ENCODE measurements around the gene NES. TPM values are rescaled to one million over a fixed set of nuclear protein-coding genes. Genes with fewer than 3 reads are reported as not detected.

The NES gene
- total and polyA plus RNA-seq, 2 donors = 3.3 to 3.7 TPM

DNA sequence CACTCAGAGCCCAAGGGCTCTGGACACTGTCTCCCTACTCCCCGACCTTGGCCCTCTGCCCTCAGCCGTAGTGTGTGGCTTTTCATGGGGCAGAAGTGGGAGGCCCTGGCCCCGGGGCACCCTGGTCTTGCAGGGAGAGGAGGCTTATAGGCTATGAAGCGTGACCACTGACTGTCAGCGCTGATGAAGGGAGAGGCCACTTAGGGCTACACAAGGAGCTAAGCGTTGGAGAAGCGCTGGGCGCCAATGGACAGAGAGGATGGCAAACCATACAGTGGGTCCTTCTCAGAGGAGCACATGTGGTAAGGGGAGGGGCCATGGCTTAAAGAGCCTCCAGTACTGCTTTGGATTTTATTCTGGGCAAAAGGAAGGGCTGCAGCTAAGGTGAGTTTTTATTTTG is 20.3 kb upstream of the NES start:
- H3K4me1 ChIP-seq (ENCODE audit: control insufficient read depth in 2 of 2, insufficient read depth in 2 of 2, low read length in 2 of 2) = peaks cover 4 to 34% of the 10 kb centered on the region in 2 donors
- H3K27me3 ChIP-seq (ENCODE audit: control insufficient read depth in 2 of 2, insufficient read depth in 1 of 2, low read length in 1 of 2) = peaks cover 6 to 60% of the 10 kb centered on the region in 2 donors

DNA sequence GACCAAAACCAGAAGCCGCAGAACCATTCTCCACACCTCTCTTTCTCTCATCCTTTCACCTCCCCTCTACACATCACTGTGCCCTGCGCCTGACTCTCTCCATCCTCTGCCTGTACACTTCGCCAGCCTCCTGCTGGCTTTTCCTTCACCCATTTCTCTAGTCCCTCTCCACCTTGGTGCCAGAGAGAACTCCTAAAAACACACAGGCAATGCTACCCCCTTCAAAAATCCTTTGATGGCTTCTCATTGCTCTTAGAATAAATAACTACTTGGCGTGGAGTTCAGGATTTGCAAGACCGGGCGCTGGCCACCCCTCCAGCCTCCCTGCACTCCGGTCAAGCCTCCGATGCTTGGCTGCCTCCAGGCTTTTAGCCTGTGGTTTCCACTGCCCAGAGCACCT is 19.5 kb upstream of the NES start:
- no peak for DNase-seq (ENCODE audit: low read depth in 6 of 9, low spot score in 9 of 9)
- Histone ChIP-seq H3K9me3 (ENCODE audit: control insufficient read depth in 2 of 2, insufficient read depth in 1 of 2, low read length in 1 of 2) (no peaks in the 10 kb centered on the region), H3K4me3 (ENCODE audit: low read length in 2 of 2) (no peak overlapping the region), H3K36me3 (ENCODE audit: control insufficient read depth in 2 of 2, insufficient read depth in 2 of 2, low read length in 1 of 2) (no peaks in the 10 kb centered on the region), H3K27me3 (ENCODE audit: control insufficient read depth in 2 of 2, insufficient read depth in 1 of 2, low read length in 1 of 2) (peaks cover 9 to 64% of the 10 kb centered on the region in 2 donors), H3K27ac (ENCODE audit: low read depth in 1 of 2, low read length in 1 of 2) (no peak overlapping the region), H3K4me1 (ENCODE audit: control insufficient read depth in 2 of 2, insufficient read depth in 2 of 2, low read length in 2 of 2) (peaks cover 4 to 41% of the 10 kb centered on the region in 2 donors)
- 96% methylated on average over 8 of the region's 8 CpGs for WGBS

More for the DNA sequence above, 20.3 kb upstream of the NES start:
- WGBS = 91% methylated on average over 8 of the region's 8 CpGs
- no peak for DNase-seq (ENCODE audit: low read depth in 6 of 9, low spot score in 9 of 9)
- H3K36me3 ChIP-seq (ENCODE audit: control insufficient read depth in 2 of 2, insufficient read depth in 2 of 2, low read length in 1 of 2) = no peaks in the 10 kb centered on the region
- no peaks in the 10 kb centered on the region for H3K9me3 ChIP-seq (ENCODE audit: control insufficient read depth in 2 of 2, insufficient read depth in 1 of 2, low read length in 1 of 2)
- no peak overlapping the region for H3K4me3 ChIP-seq (ENCODE audit: low read length in 2 of 2)
- no peak overlapping the region for H3K27ac ChIP-seq (ENCODE audit: low read depth in 1 of 2, low read length in 1 of 2)

DNA sequence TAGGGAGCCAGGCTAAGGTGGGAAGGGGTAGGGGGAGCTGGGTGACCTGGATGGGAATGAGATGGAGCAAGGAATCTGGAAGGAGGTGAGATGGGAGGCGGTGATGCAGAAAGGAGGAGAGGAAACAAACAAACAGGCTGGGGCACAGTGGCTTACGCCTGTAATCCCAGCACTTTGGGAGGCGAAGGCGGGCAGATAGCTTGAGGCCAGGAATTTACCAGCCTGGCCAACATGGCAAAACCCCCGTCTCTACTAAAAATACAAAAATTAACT is 17.4 kb upstream of the NES start:
- no peak for DNase-seq (ENCODE audit: low read depth in 6 of 9, low spot score in 9 of 9)
- Histone ChIP-seq H3K27me3 (ENCODE audit: control insufficient read depth in 2 of 2, insufficient read depth in 1 of 2, low read length in 1 of 2) (peaks cover 21 to 73% of the 10 kb centered on the region in 2 donors), H3K36me3 (ENCODE audit: control insufficient read depth in 2 of 2, insufficient read depth in 2 of 2, low read length in 1 of 2) (no peaks in the 10 kb centered on the region), H3K9me3 (ENCODE audit: control insufficient read depth in 2 of 2, insufficient read depth in 1 of 2, low read length in 1 of 2) (no peaks in the 10 kb centered on the region), H3K4me3 (ENCODE audit: low read length in 2 of 2) (no peak overlapping the region), H3K4me1 (ENCODE audit: control insufficient read depth in 2 of 2, insufficient read depth in 2 of 2, low read length in 2 of 2) (peaks cover 5 to 35% of the 10 kb centered on the region in 2 donors), H3K27ac (ENCODE audit: low read depth in 1 of 2, low read length in 1 of 2) (no peak overlapping the region)
- 97% methylated on average over 5 of the region's 5 CpGs for WGBS

- WGBS = 92% methylated on average over 12 of the region's 12 CpGs
- H3K27ac ChIP-seq (ENCODE audit: low read depth in 1 of 2, low read length in 1 of 2) = peak overlapping the region in 1 of 2 donors; percentile 78
- H3K27me3 ChIP-seq (ENCODE audit: control insufficient read depth in 2 of 2, insufficient read depth in 1 of 2, low read length in 1 of 2) = peaks cover 21 to 75% of the 10 kb centered on the region in 2 donors
- H3K9me3 ChIP-seq (ENCODE audit: control insufficient read depth in 2 of 2, insufficient read depth in 1 of 2, low read length in 1 of 2) = no peaks in the 10 kb centered on the region
- H3K4me1 ChIP-seq (ENCODE audit: control insufficient read depth in 2 of 2, insufficient read depth in 2 of 2, low read length in 2 of 2) = peaks cover 8 to 41% of the 10 kb centered on the region in 2 donors
- DNase-seq (ENCODE audit: low read depth in 6 of 9, low spot score in 9 of 9) = no peak
- H3K36me3 ChIP-seq (ENCODE audit: control insufficient read depth in 2 of 2, insufficient read depth in 2 of 2, low read length in 1 of 2) = no peaks in the 10 kb centered on the region
- no peak overlapping the region for H3K4me3 ChIP-seq (ENCODE audit: low read length in 2 of 2)
These were observed 16.9 kb upstream of the NES start for GRCh38 chr1:156693848-156694689.

DNA sequence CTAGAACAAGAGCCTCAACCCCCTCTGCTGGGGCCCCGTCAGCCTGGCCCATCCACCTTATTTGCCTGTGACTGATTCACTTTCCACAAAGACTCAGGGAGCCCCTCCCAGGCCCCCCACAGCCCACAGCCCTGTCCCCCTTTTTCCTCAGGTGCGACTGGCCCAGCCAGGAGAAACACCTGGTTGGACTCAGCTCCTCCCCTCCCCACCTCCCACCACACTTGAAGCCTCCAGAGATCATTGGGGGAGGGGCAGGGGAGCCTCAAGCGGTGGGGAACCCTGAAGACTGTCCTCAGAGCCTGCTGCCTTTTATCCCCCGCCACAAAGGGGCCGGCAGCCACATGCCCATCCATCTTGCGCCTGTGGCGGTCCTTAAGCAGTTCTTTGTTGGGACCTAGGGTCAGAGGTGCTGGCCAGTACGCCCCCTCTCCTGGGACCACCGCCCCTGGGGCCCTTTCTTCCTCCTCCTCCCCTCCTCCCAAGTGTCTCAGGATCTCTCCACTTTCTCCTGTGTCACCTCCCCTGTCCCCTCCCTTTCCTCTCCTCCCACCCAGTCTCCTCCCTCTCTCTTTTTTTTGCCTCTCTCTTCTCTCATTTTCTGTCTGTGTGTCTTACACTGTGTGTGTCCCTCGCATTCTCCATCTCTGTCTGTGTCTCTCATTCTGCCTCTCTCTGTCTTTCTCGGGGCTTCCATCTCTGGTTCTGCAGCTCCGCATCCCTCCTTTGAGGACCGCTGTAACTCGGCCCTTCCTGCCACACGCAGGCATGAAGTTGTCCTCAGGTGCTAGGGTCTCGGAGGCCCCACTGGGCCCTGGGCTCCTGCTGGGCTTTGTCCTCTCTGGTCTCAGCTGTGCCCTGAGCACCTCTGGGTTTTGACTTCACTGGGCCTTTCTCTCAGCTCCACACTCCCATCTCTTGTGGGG is 16.0 kb upstream of the NES start:
- peak overlapping the region in 1 of 2 donors; percentile 78 for H3K27ac ChIP-seq (ENCODE audit: low read depth in 1 of 2, low read length in 1 of 2)
- H3K4me3 ChIP-seq (ENCODE audit: low read length in 2 of 2) = no peak overlapping the region
- peak in 1 of 9 donors; percentile 64 for DNase-seq (ENCODE audit: low read depth in 6 of 9, low spot score in 9 of 9)
- H3K4me1 ChIP-seq (ENCODE audit: control insufficient read depth in 2 of 2, insufficient read depth in 2 of 2, low read length in 2 of 2) = peaks cover 8 to 44% of the 10 kb centered on the region in 2 donors
- no peaks in the 10 kb centered on the region for H3K36me3 ChIP-seq (ENCODE audit: control insufficient read depth in 2 of 2, insufficient read depth in 2 of 2, low read length in 1 of 2)
- no peaks in the 10 kb centered on the region for H3K9me3 ChIP-seq (ENCODE audit: control insufficient read depth in 2 of 2, insufficient read depth in 1 of 2, low read length in 1 of 2)
- WGBS = 40% methylated on average over 16 of the region's 16 CpGs
- peaks cover 21 to 79% of the 10 kb centered on the region in 2 donors for H3K27me3 ChIP-seq (ENCODE audit: control insufficient read depth in 2 of 2, insufficient read depth in 1 of 2, low read length in 1 of 2)

DNA sequence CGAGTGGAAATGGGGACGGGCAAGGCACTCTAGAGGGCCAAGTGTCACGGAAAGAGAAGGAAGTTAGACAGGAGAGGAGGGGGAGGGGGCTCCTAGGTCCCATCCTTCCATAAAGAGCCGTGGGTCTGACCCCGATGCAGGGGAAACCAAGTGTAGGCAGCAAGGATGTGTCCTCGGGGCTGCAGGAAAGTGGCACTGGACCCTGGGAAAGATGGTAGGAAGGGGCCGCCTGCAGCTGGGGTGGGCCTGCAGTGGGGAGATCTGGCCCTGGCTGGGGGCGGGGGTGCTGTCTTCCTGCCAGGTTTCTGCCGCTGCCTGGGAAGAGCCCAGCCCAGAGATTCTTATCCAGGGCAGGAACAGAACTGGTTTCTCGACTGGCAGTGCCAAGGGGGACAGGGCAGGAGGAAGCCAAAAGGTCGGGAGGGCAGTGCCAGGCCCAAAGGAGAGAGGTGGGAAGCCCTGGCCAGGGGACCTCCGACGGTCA is 15.3 kb upstream of the NES start:
- peaks cover 8 to 44% of the 10 kb centered on the region in 2 donors for H3K4me1 ChIP-seq (ENCODE audit: control insufficient read depth in 2 of 2, insufficient read depth in 2 of 2, low read length in 2 of 2)
- WGBS = 5% methylated on average over 13 of the region's 13 CpGs
- peaks cover 21 to 77% of the 10 kb centered on the region in 2 donors for H3K27me3 ChIP-seq (ENCODE audit: control insufficient read depth in 2 of 2, insufficient read depth in 1 of 2, low read length in 1 of 2)
- H3K36me3 ChIP-seq (ENCODE audit: control insufficient read depth in 2 of 2, insufficient read depth in 2 of 2, low read length in 1 of 2) = no peaks in the 10 kb centered on the region
- no peak overlapping the region for H3K4me3 ChIP-seq (ENCODE audit: low read length in 2 of 2)
- H3K9me3 ChIP-seq (ENCODE audit: control insufficient read depth in 2 of 2, insufficient read depth in 1 of 2, low read length in 1 of 2) = no peaks in the 10 kb centered on the region
- H3K27ac ChIP-seq (ENCODE audit: low read depth in 1 of 2, low read length in 1 of 2) = peak overlapping the region; percentile 21 to 60
- no peak for DNase-seq (ENCODE audit: low read depth in 6 of 9, low spot score in 9 of 9)

DNA sequence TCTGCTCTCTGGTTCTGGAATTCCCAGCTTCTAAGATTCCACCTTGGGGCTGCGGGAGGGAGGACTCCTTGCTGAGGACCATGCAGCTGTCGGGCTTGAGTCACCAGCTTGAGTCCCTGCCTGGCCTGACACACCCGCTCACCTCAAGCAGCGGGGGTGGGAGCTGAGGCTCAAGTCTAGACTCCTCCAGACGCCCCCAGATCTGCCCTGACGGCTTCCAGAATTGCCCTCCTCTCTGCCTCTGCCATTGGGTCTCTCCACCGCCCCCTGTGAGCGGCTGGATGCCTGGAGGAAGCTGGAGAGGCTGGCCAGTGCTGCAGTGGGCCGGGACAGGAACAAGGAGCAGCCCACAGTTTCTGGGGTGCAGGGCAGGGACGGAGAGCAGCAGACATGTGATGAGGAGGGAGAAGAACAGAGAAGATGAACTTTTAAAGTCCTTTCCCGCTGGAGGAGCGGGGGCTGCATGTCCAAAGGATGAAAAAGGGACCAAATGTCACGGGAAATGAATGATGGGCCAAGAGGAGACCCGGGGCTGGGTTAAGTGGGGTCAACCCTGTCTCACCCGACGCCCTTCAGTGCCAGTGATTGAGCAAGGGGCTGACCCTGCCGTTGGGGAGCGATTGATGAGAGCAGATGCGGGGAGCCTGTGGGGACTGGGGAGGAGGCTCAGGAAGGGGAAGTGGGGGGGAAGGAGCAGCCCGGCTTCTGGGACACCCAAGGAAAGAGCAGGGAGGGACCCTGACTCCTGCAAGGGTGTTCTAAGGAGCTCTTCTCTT is 14.6 kb upstream of the NES start:
- Histone ChIP-seq H3K4me1 (ENCODE audit: control insufficient read depth in 2 of 2, insufficient read depth in 2 of 2, low read length in 2 of 2) (peaks cover 8 to 44% of the 10 kb centered on the region in 2 donors), H3K9me3 (ENCODE audit: control insufficient read depth in 2 of 2, insufficient read depth in 1 of 2, low read length in 1 of 2) (no peaks in the 10 kb centered on the region), H3K27ac (ENCODE audit: low read depth in 1 of 2, low read length in 1 of 2) (peak overlapping the region in 1 of 2 donors; percentile 71), H3K27me3 (ENCODE audit: control insufficient read depth in 2 of 2, insufficient read depth in 1 of 2, low read length in 1 of 2) (peaks cover 23 to 70% of the 10 kb centered on the region in 2 donors), H3K4me3 (ENCODE audit: low read length in 2 of 2) (no peak overlapping the region), H3K36me3 (ENCODE audit: control insufficient read depth in 2 of 2, insufficient read depth in 2 of 2, low read length in 1 of 2) (no peaks in the 10 kb centered on the region)
- 19% methylated on average over 20 of the region's 20 CpGs for WGBS
- DNase-seq (ENCODE audit: low read depth in 6 of 9, low spot score in 9 of 9) = no peak

DNA sequence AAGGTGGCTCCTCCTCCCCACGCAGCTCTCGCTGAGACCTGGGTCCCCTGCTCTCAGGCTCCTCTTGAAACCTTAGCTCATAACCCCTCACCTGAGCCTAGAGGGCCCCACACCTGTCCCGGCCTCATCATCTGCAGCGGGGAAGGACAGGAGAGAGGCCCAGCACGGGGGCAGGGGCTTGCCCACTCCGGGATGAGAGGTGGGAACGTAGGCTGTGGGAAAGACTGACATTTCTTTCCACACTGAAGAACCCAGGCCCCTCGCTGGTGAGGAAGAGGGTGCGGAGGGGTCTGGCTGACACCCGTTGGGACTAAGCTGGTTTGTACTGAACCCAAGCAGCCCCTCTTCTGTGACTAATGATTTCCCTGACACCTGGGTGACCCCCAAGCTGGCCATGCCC is 14.0 kb upstream of the NES start:
- peak overlapping the region in 1 of 2 donors; percentile 71 for H3K27ac ChIP-seq (ENCODE audit: low read depth in 1 of 2, low read length in 1 of 2)
- no peaks in the 10 kb centered on the region for H3K36me3 ChIP-seq (ENCODE audit: control insufficient read depth in 2 of 2, insufficient read depth in 2 of 2, low read length in 1 of 2)
- no peak for DNase-seq (ENCODE audit: low read depth in 6 of 9, low spot score in 9 of 9)
- peaks cover 8 to 44% of the 10 kb centered on the region in 2 donors for H3K4me1 ChIP-seq (ENCODE audit: control insufficient read depth in 2 of 2, insufficient read depth in 2 of 2, low read length in 2 of 2)
- WGBS = 56% methylated on average over 10 of the region's 10 CpGs
- no peaks in the 10 kb centered on the region for H3K9me3 ChIP-seq (ENCODE audit: control insufficient read depth in 2 of 2, insufficient read depth in 1 of 2, low read length in 1 of 2)
- peaks cover 23 to 67% of the 10 kb centered on the region in 2 donors for H3K27me3 ChIP-seq (ENCODE audit: control insufficient read depth in 2 of 2, insufficient read depth in 1 of 2, low read length in 1 of 2)
- no peak overlapping the region for H3K4me3 ChIP-seq (ENCODE audit: low read length in 2 of 2)
